ENCODE results near the gene LRRD1. TPM values are rescaled to one million over a fixed set of nuclear protein-coding genes. Genes with fewer than 3 reads are reported as not detected.

The LRRD1 gene
- total RNA-seq, 1 donor from 2014 or later = 0.58 TPM

- H3K36me3 Mint-ChIP-seq (ENCODE audit: low read depth) = peaks cover 23% of the 10 kb centered on the region
- no peak for TF ChIP-seq CTCF (conservative IDR thresholded peaks at IDR 0.05)
- H3K27ac Mint-ChIP-seq (ENCODE audit: unreplicated experiment) = peak within 1 kb of the TSS; percentile 100
- DNase-seq (ENCODE audit: low read depth, low spot score) = peak; percentile 92
- no peaks in the 10 kb centered on the region for H3K9me3 Mint-ChIP-seq
- H3K4me1 Mint-ChIP-seq = peaks cover 54% of the 10 kb centered on the region
- peak within 1 kb of the TSS; percentile 100 for H3K4me3 Mint-ChIP-seq
- H3K27me3 Mint-ChIP-seq (ENCODE audit: low read depth) = no peaks in the 10 kb centered on the region
Measured at GRCh38 chr7:92134271-92135051, 44.5 kb downstream of the LRRD1 start, which contains the start of gene CYP51A1. Gene CYP51A1 (minus strand): TSS chr7:92134477. CDS start chr7:92134364, 113 bp downstream.

GRCh38 chr7:92133737-92134270 is 45.1 kb downstream of the LRRD1 start:
- Mint-ChIP-seq H3K27ac (ENCODE audit: unreplicated experiment) (peak overlapping the region; percentile 100), H3K4me3 (peak overlapping the region; percentile 100), H3K9me3 (no peaks in the 10 kb centered on the region), H3K36me3 (ENCODE audit: low read depth) (peaks cover 23% of the 10 kb centered on the region), H3K4me1 (peaks cover 54% of the 10 kb centered on the region), H3K27me3 (ENCODE audit: low read depth) (no peaks in the 10 kb centered on the region)
- peak; percentile 95 for TF ChIP-seq CTCF (conservative IDR thresholded peaks at IDR 0.05)
- peak; percentile 91 for DNase-seq (ENCODE audit: low read depth, low spot score)

GRCh38 chr7:92133133-92133736 is 45.7 kb downstream of the LRRD1 start:
- no peaks in the 10 kb centered on the region for H3K9me3 Mint-ChIP-seq
- H3K4me1 Mint-ChIP-seq = peaks cover 54% of the 10 kb centered on the region
- H3K27ac Mint-ChIP-seq (ENCODE audit: unreplicated experiment) = peak overlapping the region; percentile 98
- no peak for DNase-seq (ENCODE audit: low read depth, low spot score)
- TF ChIP-seq CTCF (conservative IDR thresholded peaks at IDR 0.05) = no peak
- no peaks in the 10 kb centered on the region for H3K27me3 Mint-ChIP-seq (ENCODE audit: low read depth)
- peak overlapping the region; percentile 100 for H3K4me3 Mint-ChIP-seq
- peaks cover 23% of the 10 kb centered on the region for H3K36me3 Mint-ChIP-seq (ENCODE audit: low read depth)

GRCh38 chr7:92131764-92132330 is 47.1 kb downstream of the LRRD1 start:
- peaks cover 54% of the 10 kb centered on the region for H3K4me1 Mint-ChIP-seq
- H3K27me3 Mint-ChIP-seq (ENCODE audit: low read depth) = no peaks in the 10 kb centered on the region
- H3K27ac Mint-ChIP-seq (ENCODE audit: unreplicated experiment) = no peak overlapping the region
- H3K4me3 Mint-ChIP-seq = peak overlapping the region; percentile 100
- DNase-seq (ENCODE audit: low read depth, low spot score) = no peak
- peaks cover 30% of the 10 kb centered on the region for H3K36me3 Mint-ChIP-seq (ENCODE audit: low read depth)
- no peak for TF ChIP-seq CTCF (conservative IDR thresholded peaks at IDR 0.05)
- no peaks in the 10 kb centered on the region for H3K9me3 Mint-ChIP-seq

GRCh38 chr7:92131093-92131492 is 47.8 kb downstream of the LRRD1 start:
- TF ChIP-seq CTCF (conservative IDR thresholded peaks at IDR 0.05) = no peak
- H3K36me3 Mint-ChIP-seq (ENCODE audit: low read depth) = peaks cover 33% of the 10 kb centered on the region
- H3K4me1 Mint-ChIP-seq = peaks cover 58% of the 10 kb centered on the region
- DNase-seq (ENCODE audit: low read depth, low spot score) = no peak
- H3K27me3 Mint-ChIP-seq (ENCODE audit: low read depth) = no peaks in the 10 kb centered on the region
- H3K4me3 Mint-ChIP-seq = peak overlapping the region; percentile 68
- H3K27ac Mint-ChIP-seq (ENCODE audit: unreplicated experiment) = peak overlapping the region; percentile 13
- no peaks in the 10 kb centered on the region for H3K9me3 Mint-ChIP-seq
